ENCODE results near the gene OGDHL. TPM values are rescaled to one million over a fixed set of nuclear protein-coding genes. Genes with fewer than 3 reads are reported as not detected.

OGDHL gene
- total RNA-seq, 1 experiment from 2014 or later, result 1.3 TPM

GRCh38 chr10:49709934-49710333 lies 52.2 kb downstream of the OGDHL start:
- no peaks in the 10 kb centered on the region for H3K36me3 ChIP-seq (ENCODE audit: control insufficient read depth, insufficient read depth, low read length)
- H3K27ac ChIP-seq (ENCODE audit: low read length), result no peak overlapping the region
- CTCF ChIA-PET, result no interaction called here
- no peak for DNase-seq (ENCODE audit: low read depth, low spot score)
- no peak overlapping the region for H3K4me3 ChIP-seq (ENCODE audit: low read depth in 2 of 2, low read length in 2 of 2)
- BruUV-seq (replicated peaks), result no TSS peak
- POLR2A ChIA-PET, result no interaction called here
- H3K27me3 ChIP-seq (ENCODE audit: control insufficient read depth, insufficient read depth, low read length), result peaks cover 5% of the 10 kb centered on the region; the same call in 1 of the 2 replicates
- ATAC-seq, result no peak
- no peaks in the 10 kb centered on the region for H3K9me3 ChIP-seq (ENCODE audit: control insufficient read depth, insufficient read depth, low read depth, low read length)
- intact Hi-C loops (cut with micrococcal nuclease; ENCODE audit: unreplicated experiment) (no loop called here), in situ Hi-C loops (cut with HindIII; ENCODE audit: low pct_unique_long_range_greater_than_20kb, low sequenced_read_pairs) (no loop called here)
- H3K4me1 ChIP-seq (ENCODE audit: control insufficient read depth, insufficient read depth, low read length), result no peaks in the 10 kb centered on the region
- TF ChIP-seq REST (IDR thresholded peaks at IDR 0.05; ENCODE audit: insufficient read depth in 1 of 2, low read depth in 2 of 2, low read length in 1 of 2) (no peak), TCF7L2 (IDR thresholded peaks at IDR 0.05; ENCODE audit: low read depth, low read length) (no peak), SIN3A (IDR thresholded peaks at IDR 0.05; ENCODE audit: borderline replicate concordance, insufficient read depth, low read depth, low read length) (no peak), POLR2AphosphoS5 (IDR thresholded peaks at IDR 0.05; ENCODE audit: low read depth, low read length) (no peak), CTCF (IDR thresholded peaks at IDR 0.05) (no peak)

- H3K27me3 ChIP-seq (ENCODE audit: control insufficient read depth, insufficient read depth, low read length), result peaks cover 3% of the 10 kb centered on the region
- H3K4me1 ChIP-seq (ENCODE audit: control insufficient read depth, insufficient read depth, low read length), result no peaks in the 10 kb centered on the region
- H3K36me3 ChIP-seq (ENCODE audit: control insufficient read depth, insufficient read depth, low read length), result no peaks in the 10 kb centered on the region
- H3K4me3 ChIP-seq (ENCODE audit: low read depth in 2 of 2, low read length in 2 of 2), result no peak overlapping the region
- DNase-seq (ENCODE audit: low read depth, low spot score) (no peak), ATAC-seq (no peak)
- BruUV-seq (replicated peaks), result no TSS peak
- intact Hi-C loops (cut with micrococcal nuclease; ENCODE audit: unreplicated experiment), result no loop called here
- CTCF ChIA-PET, result no interaction called here
- no peaks in the 10 kb centered on the region for H3K9me3 ChIP-seq (ENCODE audit: control insufficient read depth, insufficient read depth, low read depth, low read length)
- POLR2A ChIA-PET, result no interaction called here
- no peak overlapping the region for H3K27ac ChIP-seq (ENCODE audit: low read length)
- in situ Hi-C loops (cut with HindIII; ENCODE audit: low pct_unique_long_range_greater_than_20kb, low sequenced_read_pairs), result no loop called here
- no peak for TF ChIP-seq REST (IDR thresholded peaks at IDR 0.05; ENCODE audit: insufficient read depth in 1 of 2, low read depth in 2 of 2, low read length in 1 of 2)
- no peak for TF ChIP-seq CTCF (IDR thresholded peaks at IDR 0.05)
- TF ChIP-seq TCF7L2 (IDR thresholded peaks at IDR 0.05; ENCODE audit: low read depth, low read length), result no peak
- TF ChIP-seq POLR2AphosphoS5 (IDR thresholded peaks at IDR 0.05; ENCODE audit: low read depth, low read length), result no peak
- no peak for TF ChIP-seq SIN3A (IDR thresholded peaks at IDR 0.05; ENCODE audit: borderline replicate concordance, insufficient read depth, low read depth, low read length)
Measured at GRCh38 chr10:49707585-49707984, 54.5 kb downstream of the OGDHL start.
